D721Med (cell line): ENCODE results near the gene GHRHR.

Experiments used
- DNase-seq: peaks from one replicate; pipeline ENCODE4 v3.0.0; 2011; ENCODE audit warnings: low spot score; ENCODE audit not compliant: insufficient read length
- FAIRE-seq: peaks from 2 replicates; lab custom pipeline; 2011; peaks lifted over from hg19 to GRCh38; lab: Jason Lieb, UNC
- CTCF ChIP-seq: IDR thresholded peaks from 2 replicates; pipeline ENCODE4 v1.5.1; 2012; ENCODE audit warnings: mild to moderate bottlenecking, control low read depth; ENCODE audit not compliant: insufficient read depth; ENCODE audit errors: missing control alignments

GHRHR gene

DNA sequence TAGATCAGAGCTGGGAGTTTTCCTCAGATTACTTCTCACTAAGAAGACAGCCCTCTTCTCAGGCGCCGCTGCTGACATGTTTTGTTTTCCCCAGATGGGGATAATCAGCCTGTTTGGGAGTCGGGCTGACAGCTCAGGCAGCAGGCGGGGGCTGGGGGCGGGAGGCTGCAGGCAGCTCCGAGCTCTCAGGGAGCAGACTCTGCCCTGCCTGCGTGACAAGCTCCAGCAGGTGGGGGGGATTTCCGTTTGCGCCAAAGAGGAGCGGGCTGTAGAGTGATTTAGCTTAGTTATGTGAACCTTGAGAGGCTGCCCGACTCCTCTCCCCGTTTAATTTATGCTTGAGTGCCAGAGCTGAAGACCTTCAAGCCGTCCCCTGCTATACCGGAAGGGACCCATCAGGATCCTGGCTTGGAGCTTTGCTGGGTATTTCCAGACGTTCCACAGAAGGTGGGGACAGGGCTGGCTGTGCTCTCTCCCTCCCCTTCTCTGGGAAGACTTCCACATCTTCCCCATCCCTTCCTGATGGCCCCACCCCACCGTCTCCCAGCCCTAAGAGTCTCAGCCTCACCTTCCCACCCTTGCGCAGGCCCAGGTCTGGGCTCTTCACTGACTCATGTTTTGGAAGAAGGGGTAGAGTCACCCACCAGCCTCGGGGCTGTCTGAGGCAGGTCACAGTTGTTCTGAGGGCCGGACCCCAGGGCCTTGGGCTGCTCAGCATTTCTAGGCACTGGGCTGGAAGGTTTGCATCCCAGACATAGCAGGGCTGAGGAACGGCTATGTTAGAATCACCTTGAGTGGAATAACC, 63.6 kb downstream of the GHRHR start:
- peak; percentile 62 for DNase-seq
- TF ChIP-seq CTCF, result no peak
- FAIRE-seq, result no peak

DNA sequence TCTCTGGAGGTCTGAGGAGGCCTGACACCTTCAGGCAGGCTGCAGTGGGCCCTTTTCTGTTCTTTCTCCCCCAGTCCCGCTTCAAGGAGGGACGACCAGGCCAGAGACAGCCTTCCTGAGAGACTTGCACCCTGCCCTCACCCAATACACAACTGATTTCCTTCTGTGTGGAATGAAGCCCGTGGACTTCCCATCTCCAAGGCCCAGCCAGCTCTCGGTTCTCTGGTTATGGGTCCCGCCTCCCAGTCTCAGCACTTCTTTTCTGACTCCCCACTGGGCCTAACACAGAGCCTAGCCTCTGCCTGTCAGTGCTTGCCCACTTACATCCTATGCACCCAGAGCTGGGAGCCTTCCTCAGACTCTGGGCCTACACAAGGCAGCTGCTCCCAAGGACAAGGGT, 64.3 kb downstream of the GHRHR start:
- TF ChIP-seq CTCF, result no peak
- no peak for DNase-seq
- FAIRE-seq, result no peak

GRCh38 chr7:31028417-31028992, 64.8 kb downstream of the GHRHR start:
- no peak for TF ChIP-seq CTCF
- FAIRE-seq (no peak), DNase-seq (no peak)
